GM18519 (cell line): ENCODE data around the gene IGF2.

Experiments
- ATAC-seq: cut with Tn5 transposase; IDR thresholded peaks from one replicate; pipeline ENCODE4 v1.9.1; 2021; ENCODE audit warnings: mild to moderate bottlenecking, moderate library complexity; ENCODE audit not compliant: unreplicated experiment, low FRiP score

The IGF2 gene

GRCh38 chr11:2138068-2138430, 1.1 kb downstream of the IGF2 start:
- ATAC-seq: no peak

- no peak for ATAC-seq
Observed at GRCh38 chr11:2137202-2138067, 1.8 kb downstream of the IGF2 start.

- ATAC-seq: no peak
Observed at GRCh38 chr11:2136952-2137201, 2.3 kb downstream of the IGF2 start.

- no peak for ATAC-seq
Observed at GRCh38 chr11:2136209-2136951, 2.8 kb downstream of the IGF2 start.

DNA sequence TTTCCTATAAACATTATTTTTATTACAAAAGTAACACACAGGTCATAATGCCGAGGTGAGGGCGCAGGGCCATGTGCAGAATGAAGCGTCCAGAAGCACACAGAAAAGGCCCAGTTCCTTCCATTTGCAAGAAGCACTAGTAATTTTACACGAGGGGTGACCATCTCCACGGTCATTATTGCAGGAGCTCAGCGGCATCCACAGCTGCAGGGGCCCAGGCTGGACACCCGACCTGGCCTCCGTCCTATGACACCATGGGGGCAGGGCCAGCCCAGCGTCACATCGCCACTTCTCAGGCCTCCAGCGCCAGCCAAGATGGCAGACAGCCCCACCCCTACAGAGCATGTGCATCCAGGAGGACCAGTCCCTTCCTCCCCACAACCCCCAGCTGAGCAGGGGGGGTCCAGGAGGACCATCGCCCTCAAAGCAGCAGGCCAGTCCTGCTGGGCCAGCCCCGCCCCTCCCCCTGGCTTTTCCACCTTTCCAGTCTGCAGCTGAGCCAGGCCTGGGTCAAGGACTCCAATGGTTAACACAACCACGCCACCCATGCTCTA, 3.5 kb downstream of the IGF2 start:
- no peak for ATAC-seq

- no peak for ATAC-seq
Observed at GRCh38 chr11:2135018-2135569, 4.1 kb downstream of the IGF2 start.

- ATAC-seq: no peak
Observed at GRCh38 chr11:2134022-2135010, 4.9 kb downstream of the IGF2 start.

GRCh38 chr11:2133241-2134021, 5.8 kb downstream of the IGF2 start:
- ATAC-seq: no peak

DNA sequence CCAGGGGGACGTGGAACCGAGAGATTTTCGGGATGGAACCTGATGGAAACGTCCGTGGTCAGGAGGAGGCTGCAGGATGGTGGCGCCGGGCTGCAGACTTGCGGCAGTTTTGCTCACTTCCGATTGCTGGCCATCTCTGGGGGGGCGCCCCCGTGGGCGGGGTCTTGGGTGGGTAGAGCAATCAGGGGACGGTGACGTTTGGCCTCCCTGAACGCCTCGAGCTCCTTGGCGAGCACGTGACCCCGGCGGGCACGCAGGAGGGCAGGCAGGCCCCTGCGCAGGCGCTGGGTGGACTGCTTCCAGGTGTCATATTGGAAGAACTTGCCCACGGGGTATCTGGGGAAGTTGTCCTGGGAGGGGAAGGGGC, 6.3 kb downstream of the IGF2 start:
- no peak for ATAC-seq

- no peak for ATAC-seq
Observed at GRCh38 chr11:2132246-2132645, 6.9 kb downstream of the IGF2 start.

DNA sequence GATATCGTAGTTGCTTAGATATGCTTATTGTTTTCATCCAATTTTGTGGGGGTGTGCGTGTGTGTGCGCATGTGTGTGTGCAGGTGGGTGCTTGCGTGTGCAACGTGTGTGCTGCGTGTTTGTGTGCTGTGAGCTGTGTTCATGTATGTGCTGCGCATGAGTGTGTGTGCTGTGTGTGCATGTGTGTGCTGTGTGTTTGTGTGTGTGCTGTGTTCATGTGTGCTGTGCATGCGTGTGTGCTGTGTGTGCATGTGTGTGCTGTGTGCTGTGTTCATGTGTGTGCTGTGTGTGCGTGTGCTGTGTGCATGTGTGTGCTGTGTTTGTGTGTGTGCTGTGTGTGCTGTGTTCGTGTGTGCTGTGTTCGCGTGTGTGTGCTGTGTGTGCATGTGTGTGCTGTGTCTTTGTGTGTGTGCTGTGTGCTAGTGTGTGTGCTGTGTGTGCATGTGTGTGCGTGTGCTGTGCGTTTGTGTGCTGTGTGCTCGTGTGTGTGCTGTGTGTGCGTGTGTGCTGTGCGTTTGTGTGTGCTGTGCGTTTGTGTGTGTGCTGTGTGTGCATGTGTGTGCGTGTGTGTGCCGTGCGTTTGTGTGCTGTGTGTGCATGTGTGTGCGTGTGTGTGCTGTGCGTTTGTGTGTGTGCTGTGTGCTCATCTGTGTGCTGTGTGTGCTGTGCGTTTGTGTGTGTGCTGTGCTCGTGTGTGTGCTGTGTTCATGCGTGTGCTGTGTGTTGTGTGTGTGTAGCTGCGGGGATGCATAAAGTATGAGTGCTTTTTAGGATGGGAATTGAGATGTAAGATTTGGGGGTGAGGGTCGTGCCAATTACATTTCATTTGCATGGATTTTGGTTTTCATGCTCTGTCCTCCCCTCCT, 7.6 kb downstream of the IGF2 start:
- no peak for ATAC-seq

GRCh38 chr11:2130881-2131352, 8.3 kb downstream of the IGF2 start:
- no peak for ATAC-seq

DNA sequence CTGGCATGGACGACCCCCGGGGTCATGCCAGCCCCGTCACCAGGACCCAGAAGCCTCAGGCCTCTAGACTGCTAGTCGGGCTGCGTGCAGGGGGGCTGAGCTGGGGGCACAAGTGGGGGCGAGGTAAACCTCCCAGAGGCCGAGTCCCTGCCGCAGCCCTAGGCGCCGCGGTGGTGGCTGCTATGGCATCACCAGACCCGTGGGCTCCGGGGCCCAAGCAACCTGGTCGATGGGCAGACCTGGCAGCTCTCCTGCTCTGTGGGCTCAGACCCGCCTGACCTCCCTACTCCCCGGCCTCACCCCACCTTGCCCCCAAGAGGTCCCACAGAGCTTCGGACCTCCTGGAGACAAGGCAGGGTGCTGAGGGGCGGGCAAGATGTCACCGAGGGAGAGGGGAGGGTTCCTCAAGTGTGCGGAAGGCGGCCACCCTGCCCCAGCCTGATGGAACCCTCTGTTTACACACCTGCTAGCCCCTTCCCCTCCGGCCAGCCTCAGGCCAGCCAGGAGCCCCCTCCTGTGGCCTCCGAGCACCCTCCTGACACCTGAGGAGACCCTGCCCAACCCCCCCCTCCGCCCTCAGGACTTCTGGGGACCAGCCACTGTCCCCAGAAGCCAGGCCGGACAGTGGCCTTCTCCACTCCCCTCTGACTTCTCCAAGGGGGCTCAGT, 9.4 kb downstream of the IGF2 start:
- no peak for ATAC-seq

DNA sequence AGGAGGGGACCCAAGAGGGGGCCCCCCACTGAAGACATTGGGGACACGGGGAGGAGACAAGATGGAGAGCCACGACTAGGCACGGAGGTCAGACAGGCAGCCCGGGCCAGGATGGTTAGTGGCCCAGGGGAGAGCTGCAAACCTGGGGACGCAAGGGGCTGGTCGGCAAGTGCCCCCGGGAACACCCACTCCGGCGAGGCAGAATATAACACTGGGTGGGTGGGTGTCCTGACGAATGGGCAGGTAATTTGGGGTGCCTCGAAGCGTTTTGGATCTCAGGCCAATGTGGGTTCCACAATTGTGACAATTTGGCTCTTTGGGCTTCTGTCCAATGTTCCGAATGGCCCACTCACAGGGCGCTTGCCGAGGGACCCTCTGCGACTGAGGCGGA, 9.9 kb downstream of the IGF2 start:
- ATAC-seq: no peak

- ATAC-seq: no peak
Observed at GRCh38 chr11:2128511-2129307, 10.5 kb downstream of the IGF2 start.

GRCh38 chr11:2128130-2128510, 11.1 kb downstream of the IGF2 start:
- no peak for ATAC-seq

DNA sequence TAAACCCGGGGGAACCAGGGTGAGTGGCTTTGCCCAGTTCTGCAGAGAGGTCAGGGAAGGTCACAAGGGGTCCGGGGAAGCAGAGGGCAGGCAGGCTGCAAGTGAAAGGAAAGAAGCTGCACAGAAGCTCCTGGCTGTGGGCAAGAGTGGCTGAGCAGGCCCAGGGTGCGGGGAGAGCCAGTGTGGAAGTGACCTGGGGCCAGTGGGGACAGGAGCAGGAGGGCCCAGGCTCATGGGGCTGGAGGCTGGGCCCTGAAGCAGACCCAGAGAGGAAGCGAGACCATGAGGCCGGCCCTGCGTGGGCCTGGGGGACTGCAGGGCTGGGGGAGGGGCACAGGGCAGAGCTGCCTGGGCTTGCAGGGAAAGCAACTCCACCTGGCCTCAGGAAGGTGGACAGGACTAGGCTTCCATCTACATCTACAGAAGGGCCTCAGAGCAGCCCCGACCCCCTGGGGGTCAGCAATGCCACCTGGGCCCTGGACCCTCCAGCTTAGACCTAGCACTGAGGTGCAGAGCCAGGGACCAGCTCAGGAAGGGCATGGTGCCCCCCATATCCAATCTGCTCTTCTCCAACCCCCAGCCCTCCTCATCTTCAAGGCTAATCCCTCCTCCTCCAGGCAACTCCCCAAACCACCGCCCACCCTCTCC, 11.6 kb downstream of the IGF2 start:
- ATAC-seq: no peak
